Lower leg skin (tissue), 4 donors: ENCODE measurements around the gene MUS81. TPM values are rescaled to one million over a fixed set of nuclear protein-coding genes. Genes with fewer than 3 reads are reported as not detected.

Source experiments
- DNase-seq, 2 donors: peaks; one replicate each; pipeline ENCODE4 v3.0.0-alpha.2; 2019; ENCODE audit warnings: low spot score in 2 of 2
- H3K4me3 ChIP-seq: fragments of 200-600 bp; sonication (generic); 2 replicates; pipeline ENCODE4 v1.5.1; 2017; ENCODE audit warnings: mild to moderate bottlenecking, low read depth; ENCODE audit not compliant: poor library complexity, severe bottlenecking
- CTCF ChIP-seq, 3 donors: fragments of 450-650 bp; IDR thresholded peaks; one replicate each; pipeline ENCODE4 v1.5.1; 2016; ENCODE audit warnings: antibody characterized with exemption in 3 of 3, mild to moderate bottlenecking in 3 of 3, moderate library complexity in 2 of 3
- POLR2A ChIP-seq, 2 donors: fragments of 450-650 bp; IDR thresholded peaks; one replicate each; pipeline ENCODE4 v1.6.1; 2016 to 2017; ENCODE audit warnings: antibody characterized with exemption in 2 of 2, mild to moderate bottlenecking in 1 of 2, moderate library complexity in 1 of 2
- WGBS, 2 donors: methylation state at CpG; one replicate each; pipeline ENCODE4 v1.1.5; 2018; 5-methylcytosine and 5-hydroxymethylcytosine counted together
- intact Hi-C: fragments of 100-400 bp; cut with DNase I; formaldehyde crosslinking; loops from one replicate; pipeline ENCODE4 v1.15.0; 2023; ENCODE audit warnings: low total_unique reads
- total RNA-seq, 4 donors: library from RNA; depleted of rRNA; stranded (reverse); fragments of >200 nt; gene quantifications; one replicate each; pipeline ENCODE4 v1.1.0, GENCODE V29; 2016

MUS81 gene
- total RNA-seq, 4 donors from 2014 or later = 29.3 to 38.1 (median 37.1) TPM

GRCh38 chr11:65869643-65870306 lies 9.5 kb downstream of the MUS81 start:
- no peak for DNase-seq
- TF ChIP-seq CTCF (IDR thresholded peaks at IDR 0.05) (no peak), POLR2A (IDR thresholded peaks at IDR 0.05) (no peak)
- intact Hi-C loops = no loop called here
- no peak overlapping the region for H3K4me3 ChIP-seq
- WGBS, 2 donors = 75 to 78% methylated on average over 23 to 24 of the region's 24 CpGs

- intact Hi-C loops = no loop called here
- WGBS, 2 donors = 77 to 82% methylated on average over 10 to 11 of the region's 11 CpGs
Measured at GRCh38 chr11:65870307-65870658, 10.1 kb downstream of the MUS81 start.

GRCh38 chr11:65870706-65871681 lies 10.8 kb downstream of the MUS81 start:
- no peak for DNase-seq
- H3K4me3 ChIP-seq = no peak overlapping the region

More at GRCh38 chr11:65870307-65870658, 10.1 kb downstream of the MUS81 start:
- no peak for DNase-seq
- no peak overlapping the region for H3K4me3 ChIP-seq
- TF ChIP-seq POLR2A (IDR thresholded peaks at IDR 0.05) (no peak), CTCF (IDR thresholded peaks at IDR 0.05) (no peak)

GRCh38 chr11:65871811-65872548 lies 11.7 kb downstream of the MUS81 start:
- intact Hi-C loops = no loop called here
- peak overlapping the region; percentile 18 for H3K4me3 ChIP-seq
- 43 to 54% methylated on average over 15 to 20 of the region's 26 CpGs for WGBS, 2 donors
- DNase-seq = no peak
- TF ChIP-seq POLR2A (IDR thresholded peaks at IDR 0.05) = no peak
- no peak for TF ChIP-seq CTCF (IDR thresholded peaks at IDR 0.05)

More at GRCh38 chr11:65870706-65871681, 10.8 kb downstream of the MUS81 start:
- TF ChIP-seq POLR2A (IDR thresholded peaks at IDR 0.05) (no peak), CTCF (IDR thresholded peaks at IDR 0.05) (no peak)
- WGBS, 2 donors = 76 to 77% methylated on average over 21 to 24 of the region's 24 CpGs
- intact Hi-C loops = no loop called here

- no peak for TF ChIP-seq POLR2A (IDR thresholded peaks at IDR 0.05)
- no peak for TF ChIP-seq CTCF (IDR thresholded peaks at IDR 0.05)
- peak in 1 of 2 donors; percentile 92 for DNase-seq
- intact Hi-C loops = no loop called here
Measured at GRCh38 chr11:65872586-65873317, 12.5 kb downstream of the MUS81 start, which contains the start of gene EFEMP2. Gene EFEMP2, minus strand, starts transcription at chr11:65872800. Its CDS starts 446 bp downstream, at chr11:65872354.

More at GRCh38 chr11:65872586-65873317, 12.5 kb downstream of the MUS81 start, which contains the start of gene EFEMP2:
- 0 to 2% methylated on average over 15 to 16 of the region's 69 CpGs for WGBS, 2 donors
- peak within 1 kb of the TSS; percentile 49 for H3K4me3 ChIP-seq
